GM19372 (cell line): ENCODE results near the gene FSIP1.

Experiments
- ATAC-seq: cut with Tn5 transposase; IDR thresholded peaks from one replicate; pipeline ENCODE4 v1.9.1; 2021; ENCODE audit warnings: mild to moderate bottlenecking, low read depth, moderate library complexity; ENCODE audit not compliant: unreplicated experiment

FSIP1 gene

DNA sequence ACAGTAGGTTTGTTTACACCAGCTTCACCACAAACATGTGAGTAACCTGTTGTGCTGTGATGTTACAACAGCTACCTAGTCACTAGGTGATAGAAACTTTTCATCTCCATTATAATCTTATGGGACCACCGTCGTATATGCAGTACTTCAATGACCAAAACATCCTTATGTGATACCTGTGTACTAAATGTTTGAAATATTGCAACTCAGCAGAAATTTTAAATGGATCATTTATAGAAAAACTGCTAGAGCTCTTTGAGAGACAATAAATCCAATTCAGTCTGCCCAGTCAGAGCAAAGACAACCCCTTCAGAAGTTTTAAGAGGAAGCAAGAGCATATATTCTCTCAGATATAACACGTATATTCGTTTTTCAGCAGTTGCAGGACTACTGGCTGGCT lies 128.3 kb downstream of the FSIP1 start:
- no peak for ATAC-seq

DNA sequence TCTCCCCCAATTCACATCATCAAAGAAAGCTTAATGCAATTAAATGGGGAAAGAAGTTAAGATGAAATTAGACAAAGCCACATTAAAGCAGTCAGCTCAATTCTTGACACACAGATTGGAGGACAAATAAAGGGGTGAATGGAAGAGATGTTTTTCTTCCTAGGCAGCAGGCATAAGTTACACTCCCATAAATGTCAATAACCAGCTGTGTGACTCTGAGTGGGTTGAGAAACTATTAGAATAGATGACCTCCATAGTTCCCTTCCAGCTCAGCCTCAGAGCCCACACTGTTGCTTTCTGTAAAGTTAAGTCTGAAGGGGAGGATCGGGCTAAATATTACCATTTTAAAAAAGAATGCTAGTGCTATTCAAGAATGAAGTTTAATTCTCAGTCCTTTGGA lies 130.8 kb downstream of the FSIP1 start:
- no peak for ATAC-seq

DNA sequence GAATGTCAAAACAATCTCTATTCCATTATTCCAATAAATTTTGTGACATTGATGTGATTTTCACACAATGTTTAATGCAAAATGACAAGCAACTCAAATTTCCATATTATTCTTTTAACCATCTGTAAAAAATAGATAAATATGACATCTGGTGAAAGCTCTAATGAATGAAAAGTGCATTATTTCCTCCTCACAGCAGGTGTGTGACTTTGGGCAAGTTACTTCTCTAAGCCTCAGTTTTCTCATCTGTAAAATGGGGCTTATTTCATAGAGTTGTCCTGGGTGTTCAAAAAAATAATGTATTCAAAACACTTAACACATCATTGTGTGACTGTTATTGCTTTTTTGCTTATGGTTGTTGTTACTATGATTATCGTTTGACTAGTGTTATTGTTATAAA lies 131.3 kb downstream of the FSIP1 start:
- no peak for ATAC-seq

DNA sequence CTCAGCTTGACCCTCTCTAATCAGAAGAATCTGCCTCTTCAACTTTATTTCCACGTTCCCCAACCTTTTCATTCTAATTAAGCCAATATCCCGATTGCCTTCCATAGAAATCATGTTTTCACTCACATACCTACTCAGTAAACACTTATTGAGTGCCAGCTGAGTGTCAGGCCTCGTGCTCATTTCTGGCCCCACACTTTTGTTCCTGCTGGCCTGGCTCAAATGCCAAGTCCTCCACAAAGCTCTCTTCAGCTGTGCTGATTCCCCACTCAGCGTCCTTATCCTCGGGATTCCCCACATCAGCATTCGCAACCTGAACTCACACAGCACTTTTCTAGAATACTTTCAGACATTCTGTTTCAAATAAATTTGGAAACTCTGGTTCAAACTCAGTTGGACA lies 132.9 kb downstream of the FSIP1 start:
- no peak for ATAC-seq

DNA sequence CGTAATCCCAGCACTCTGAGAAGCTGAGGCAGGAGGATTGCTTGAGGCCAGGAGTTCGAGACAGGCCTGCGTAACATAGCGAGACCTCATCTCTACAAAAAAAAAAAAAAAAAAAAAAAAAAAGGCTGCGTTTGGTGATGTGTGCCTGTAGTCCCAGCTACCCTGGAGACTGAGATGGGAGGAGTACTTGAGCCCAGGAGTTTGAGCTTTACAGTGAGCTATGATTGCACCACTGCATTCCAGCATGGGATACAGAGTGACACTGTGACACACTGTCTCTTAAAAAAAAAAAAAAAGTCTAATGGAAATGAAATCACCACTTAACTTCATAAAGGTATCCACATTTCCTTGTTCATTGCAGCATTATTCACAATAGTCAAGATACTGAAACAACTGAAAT lies 136.2 kb downstream of the FSIP1 start:
- no peak for ATAC-seq

DNA sequence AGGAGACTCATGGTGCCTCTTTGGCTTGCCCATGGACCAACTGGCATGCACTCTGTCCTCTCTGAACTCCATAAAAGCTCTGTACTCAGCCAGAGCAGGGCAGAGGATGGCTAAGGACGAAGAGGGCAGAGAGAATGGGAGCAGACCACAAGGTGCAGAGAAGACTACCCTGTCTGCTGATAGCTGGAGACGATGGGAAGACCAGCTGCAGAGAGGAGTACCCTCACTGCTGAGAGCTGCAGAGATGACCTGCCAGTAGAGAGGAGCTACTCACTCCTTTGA lies 136.7 kb downstream of the FSIP1 start:
- no peak for ATAC-seq

DNA sequence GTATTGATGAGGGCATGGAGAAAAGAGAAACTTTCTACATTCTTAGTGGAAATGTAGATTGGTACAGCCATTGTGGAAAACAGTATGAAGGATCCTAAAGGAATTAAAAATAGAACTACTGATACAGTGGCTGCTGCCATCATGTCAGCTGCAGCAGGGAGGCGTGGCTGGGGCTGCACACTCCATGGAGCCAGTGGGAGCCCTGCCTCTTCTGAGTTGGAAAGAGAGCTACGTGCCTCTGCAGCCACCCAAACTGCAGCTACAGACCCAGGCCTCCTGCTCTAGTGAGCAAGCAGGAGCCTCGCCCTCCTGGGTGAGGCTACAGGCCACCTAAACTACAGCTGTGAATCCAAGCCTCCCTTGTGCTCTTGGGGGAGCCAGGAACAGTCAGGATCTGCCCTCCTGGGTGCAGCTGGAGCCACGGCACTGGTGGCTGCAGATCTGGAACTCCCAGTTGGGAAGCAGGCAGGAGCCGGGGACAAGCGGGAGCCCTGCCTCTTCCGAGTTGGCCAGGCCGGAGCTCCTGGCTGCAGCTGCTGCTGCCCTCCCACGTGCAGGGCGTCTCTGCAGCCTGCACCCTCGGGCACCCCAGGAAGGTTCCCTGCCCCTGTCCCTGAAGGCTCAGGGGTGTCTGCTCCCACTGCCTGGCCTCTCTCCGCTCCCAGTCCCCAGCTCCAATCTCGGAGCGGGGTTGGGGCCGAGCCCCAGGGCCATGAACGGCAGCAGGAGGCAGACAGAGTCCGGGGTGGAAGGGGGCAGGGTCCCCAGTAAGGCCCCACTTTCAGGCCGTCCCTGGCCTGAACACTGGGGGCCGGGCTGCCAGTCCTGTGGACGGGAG lies 137.3 kb downstream of the FSIP1 start:
- no peak for ATAC-seq

DNA sequence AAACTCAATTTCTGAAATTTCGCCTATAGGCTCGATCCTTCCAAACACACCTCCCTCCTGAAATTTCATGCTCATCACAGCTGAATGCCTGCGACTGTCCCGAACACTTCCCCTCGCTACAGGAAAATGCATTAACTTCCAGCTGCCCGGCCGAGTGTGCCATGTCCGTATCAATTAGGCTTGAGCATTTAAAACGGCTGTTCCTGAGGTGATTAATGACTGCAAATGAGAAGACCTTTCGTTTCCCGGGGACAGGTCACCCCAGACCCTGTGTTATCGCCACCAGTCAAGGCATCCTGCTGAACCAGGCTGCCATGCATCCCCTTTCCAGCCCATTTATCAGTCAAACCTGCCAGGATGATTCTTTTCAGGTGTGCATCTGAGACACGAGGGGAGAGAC lies 138.5 kb downstream of the FSIP1 start:
- ATAC-seq: no peak

DNA sequence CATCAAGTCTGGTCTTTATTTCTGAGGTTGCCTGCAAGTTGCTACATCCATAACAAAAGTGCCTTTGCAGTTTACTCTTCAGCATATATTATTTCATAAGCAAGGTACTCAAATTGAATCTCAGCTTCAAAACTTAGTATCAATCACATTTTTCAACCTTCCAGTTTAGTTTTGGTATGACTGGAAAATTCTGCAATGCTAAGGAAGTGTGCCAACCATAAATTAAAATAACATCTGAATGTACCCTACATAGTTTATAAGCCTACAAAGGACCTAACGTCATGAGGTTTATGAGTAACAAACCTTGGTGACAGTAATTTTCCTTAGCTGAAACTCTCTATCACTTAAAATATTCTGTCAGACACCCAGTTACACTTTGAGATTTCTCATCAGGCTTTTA lies 138.9 kb downstream of the FSIP1 start:
- ATAC-seq: no peak

DNA sequence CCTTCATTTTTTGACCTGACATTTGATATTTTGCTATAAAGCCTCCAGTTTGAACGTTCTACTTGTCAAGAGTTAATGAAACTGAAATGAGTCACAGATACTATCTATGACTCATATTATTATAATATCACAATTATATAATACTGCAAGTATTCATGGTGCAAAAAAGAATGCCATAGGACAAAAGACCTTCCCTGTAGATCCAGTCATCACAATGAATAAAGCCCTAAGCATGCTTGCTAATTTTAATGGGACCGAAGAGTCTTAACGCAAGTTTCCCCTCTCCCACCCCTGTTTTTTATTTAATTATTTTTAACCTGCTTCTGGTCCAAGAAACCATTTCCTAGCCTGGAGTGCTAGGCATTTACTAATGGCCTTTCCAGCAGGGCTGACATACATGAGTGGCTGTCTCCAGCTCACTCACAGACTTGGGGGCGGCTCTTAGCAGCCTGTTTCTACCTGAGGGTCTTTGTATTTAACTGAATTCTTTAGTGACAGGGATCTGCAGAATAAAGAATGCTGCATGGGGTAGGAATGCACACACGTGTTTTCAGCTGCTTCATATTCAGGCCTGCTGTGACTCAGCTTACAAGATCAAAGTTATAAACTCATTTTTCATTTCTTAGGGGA lies 140.5 kb downstream of the FSIP1 start:
- no peak for ATAC-seq

DNA sequence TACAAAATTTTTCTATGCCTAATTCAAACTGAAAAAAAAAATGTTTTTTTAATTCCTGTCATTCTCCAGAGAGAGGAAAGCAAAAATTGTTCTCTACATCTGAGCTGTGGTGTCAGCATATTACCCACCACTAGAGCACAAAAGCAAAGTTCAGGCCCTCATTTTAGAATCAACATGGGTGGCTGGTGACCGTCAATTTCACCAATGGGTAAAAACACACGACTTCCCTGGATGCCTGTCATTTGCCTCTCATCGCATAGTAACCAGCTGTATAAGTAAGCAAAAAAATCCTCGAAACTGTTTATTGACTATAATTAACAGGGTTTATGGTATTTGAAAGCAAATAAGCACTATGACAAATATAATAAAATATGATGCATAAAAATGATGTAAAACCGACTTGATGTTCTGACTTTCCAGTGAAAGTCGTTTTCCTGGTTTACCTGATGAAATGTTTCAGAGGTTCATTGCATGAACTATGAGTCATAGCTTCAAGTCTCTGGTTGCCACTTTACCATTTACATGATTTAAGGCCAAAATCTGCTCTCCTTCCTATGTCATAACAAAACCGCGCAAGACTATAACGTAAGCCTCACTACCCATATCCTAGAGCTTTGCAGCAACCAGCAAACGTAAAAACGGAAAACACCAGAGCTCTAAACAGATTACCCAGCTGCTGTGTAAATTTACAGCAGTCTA lies 141.3 kb downstream of the FSIP1 start:
- no peak for ATAC-seq

DNA sequence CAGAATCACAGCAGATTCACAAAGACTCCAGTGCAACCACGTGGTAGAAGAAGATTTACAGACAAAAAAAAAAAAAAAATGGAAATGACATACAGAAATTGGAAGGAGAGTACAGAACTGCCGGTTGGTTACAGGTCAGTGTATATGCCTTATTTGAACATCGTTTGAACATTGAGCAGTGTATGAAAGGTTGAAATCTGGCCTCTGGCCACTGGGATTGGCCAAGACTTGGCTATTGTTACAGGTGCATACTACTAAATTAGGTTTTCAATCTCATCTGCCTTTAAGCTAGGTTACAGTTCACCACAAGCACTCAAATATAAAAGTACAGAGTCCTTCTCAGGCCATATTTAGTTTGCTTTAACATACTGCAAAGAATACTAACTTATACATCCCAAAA lies 142.0 kb downstream of the FSIP1 start:
- no peak for ATAC-seq

DNA sequence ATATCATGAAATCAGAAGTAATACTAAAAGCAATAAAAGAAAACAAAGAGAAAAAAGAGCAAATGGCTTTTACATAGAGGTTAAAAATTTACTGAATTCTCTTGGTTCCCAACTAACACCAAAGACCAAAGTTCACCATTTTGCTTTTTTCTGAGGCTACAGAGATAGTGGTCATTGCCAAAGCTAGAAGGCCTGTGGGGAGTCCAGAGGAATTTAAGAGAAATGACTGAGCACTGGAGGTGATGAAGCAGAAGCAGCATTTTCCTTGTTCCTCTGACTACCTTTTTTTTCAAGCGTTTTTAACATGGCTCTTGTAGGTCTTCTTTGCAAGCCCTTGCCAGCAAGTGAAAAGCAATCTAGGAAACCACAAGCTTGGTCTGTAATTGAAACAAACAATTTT lies 143.6 kb downstream of the FSIP1 start:
- no peak for ATAC-seq

DNA sequence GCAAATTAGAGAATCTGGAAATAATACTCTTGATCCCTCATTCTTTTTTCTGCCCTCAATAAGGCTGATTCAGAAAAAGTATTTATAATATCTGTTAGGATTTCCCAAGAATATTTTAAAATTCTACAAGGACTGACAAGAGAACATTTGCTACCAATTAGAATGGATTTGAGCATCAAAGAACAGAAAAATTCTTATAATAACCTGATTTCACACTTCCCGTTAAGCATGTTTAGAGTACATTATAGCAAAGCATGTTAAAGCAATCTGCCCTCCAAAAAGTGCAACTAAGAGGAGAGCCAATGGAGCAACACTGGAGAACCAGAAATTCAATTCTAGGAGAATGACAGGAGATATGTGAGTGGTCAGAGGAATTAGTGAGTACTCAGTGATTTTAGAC lies 144.6 kb downstream of the FSIP1 start:
- no peak for ATAC-seq

DNA sequence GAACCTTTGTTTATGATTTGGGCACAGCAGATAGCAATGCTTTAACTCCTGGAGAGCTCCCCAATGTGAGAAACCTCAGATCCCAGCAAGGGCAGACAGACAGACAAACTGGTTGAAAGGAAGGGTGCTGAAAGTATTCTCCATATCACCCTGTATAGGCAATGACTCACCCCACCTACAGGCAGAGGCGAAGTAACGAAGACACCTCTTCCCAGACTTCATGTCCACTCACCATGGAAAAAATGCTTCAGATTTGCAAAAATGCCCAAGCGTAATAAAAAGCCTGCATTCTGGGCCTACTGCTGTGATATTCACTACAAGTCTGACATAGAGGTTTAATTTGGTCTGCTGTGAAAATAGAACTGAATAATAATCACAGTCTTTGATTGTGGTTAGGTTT lies 151.3 kb downstream of the FSIP1 start:
- no peak for ATAC-seq

DNA sequence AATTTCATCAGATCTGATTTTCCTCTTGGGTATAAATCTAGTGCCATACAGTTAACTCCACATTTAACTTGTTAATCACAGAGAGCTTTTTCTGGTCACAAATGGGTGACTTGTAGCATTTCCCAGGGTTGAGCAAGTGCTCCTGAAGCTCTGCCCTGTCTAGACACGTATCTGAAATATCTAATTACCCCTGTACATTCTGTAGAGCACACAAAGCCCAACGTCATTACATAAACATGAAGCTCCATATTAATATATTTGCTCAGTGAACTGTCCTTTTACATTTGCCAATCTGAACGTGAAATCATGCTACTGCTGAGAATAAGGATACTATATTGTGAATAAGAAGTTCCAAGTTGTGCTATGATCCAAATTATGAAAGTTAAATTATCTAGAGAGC lies 152.7 kb downstream of the FSIP1 start:
- ATAC-seq: no peak

DNA sequence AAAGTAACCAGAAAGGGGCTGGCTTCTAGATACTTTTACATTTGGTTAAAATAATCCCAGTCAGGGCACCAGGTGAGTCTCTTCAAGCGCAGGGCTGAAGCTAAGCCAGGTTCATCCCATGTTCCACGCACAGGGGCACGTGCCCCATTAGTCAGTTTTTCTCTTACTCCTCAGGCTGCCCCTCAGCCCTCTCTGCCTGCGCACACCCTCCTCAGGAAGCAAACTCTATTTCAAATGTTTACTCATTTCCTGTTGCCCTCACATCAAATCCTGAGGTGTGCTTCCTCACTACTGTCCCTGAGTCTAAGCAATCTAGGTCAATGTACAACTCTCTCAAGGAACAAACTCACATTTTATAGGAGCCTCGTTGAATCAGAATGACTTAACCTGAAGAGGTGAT lies 153.3 kb downstream of the FSIP1 start:
- ATAC-seq: no peak

DNA sequence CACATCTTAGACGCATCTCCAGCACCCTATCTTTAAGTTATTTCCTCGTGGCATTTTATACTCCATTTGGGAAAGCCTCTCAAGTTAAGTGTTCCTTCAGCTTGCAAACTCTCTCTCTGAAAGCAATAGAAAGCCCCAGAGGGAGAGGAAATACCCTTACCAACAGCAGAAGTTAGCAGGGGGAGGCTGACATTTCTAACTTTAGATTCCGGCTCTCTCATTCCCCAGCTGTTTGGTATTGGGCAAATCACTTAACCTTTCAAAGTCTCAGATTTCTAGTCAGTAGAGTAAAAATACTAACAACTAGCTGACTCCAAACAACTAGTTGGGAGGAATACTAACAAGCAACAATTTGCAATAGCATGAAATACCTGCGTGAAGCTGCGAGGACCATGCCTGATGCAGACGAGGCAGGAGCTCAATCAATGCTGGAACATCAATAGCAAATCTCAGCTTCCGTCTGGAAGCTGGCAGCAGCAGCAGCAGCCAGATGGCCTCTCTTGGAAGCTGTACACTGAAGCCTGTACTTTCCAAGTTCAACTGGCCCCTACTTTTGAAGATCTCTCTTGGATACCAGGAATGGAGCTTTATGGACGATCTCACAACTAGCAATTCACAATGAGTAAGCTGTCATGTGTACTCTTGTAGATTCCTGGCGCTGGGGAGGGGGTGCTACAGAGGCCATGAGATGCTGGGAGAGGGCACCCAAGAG lies 153.9 kb downstream of the FSIP1 start:
- no peak for ATAC-seq

DNA sequence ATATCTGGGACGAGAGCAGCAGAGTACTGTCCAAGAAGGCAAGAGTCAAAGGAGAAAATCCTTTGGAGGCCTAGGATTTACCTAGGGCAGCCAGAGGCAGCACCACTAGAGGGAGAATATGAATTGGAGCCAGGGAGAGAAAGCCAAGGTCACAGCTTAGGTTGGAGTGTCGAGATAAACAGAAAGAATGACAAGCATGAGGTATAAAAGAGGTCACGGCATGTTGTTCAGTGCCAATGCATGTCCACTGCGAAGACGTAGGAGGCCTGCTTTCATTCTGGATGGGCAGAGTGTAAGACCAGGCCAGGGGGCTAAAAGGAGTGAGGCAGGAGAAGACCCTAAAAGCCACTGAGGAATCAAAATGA lies 154.5 kb downstream of the FSIP1 start:
- ATAC-seq: no peak

DNA sequence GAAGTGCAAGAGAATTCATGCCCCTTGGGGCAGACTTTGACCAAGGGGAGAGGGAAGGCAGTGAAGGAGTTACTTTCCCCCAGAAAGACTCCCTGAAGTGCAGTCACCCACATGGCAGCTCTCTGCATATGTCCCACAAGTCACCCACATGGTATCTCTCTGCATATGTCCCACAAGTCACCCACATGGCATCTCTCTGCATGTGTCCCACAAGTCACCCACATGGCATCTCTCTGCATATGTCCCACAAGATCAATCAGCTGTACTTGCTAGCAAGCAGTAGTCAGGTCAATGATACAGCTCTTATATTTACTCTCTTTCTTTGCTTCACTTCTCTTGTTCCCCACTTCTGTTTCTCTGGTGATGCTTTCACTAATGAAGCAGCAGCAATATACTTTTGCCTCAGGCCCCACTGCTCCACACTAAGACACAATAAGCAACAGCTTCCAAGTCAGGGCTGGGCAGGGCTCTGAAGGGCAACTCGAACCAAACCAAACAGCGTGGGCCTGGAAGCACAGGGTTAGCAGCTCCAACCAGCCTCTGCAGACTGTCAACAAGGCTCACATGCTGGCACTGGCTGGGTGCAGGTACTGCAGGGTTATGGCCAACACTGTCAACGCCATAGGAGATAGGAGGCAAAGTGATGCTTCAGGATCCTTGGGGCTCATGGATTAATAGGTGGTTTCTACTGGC lies 155.0 kb downstream of the FSIP1 start:
- no peak for ATAC-seq

DNA sequence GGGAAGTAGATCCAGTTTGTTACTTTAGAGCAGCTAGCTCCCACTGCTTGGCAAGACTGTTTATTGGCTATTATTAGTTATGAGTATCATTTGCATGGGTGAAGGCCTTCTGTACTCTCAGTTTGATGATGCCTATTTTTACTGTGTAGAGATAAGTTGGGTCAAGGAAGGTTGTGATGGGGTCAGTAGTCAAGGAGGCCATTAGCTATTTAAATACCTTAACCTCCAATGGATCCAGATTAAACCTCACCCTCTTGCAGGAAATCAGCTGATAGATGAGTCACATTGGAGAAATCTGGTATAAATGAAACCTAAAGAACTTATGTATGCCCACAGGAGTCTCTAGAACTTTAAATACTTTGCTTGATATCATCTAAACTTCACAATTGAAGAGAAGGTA lies 156.8 kb downstream of the FSIP1 start:
- no peak for ATAC-seq
